HepG2 (cell line): ENCODE data around the gene NUCB1. TPM values are rescaled to one million over a fixed set of nuclear protein-coding genes. Genes with fewer than 3 reads are reported as not detected.

Experiments used
- ATAC-seq: fragments of 200-7000 bp; cut with Tn5 transposase; 3 replicates; pipeline ENCODE4 v1.9.1; 2020; ENCODE audit warnings: mild to moderate bottlenecking, moderate library complexity
- BruUV-seq: library from RNA; stranded (reverse); fragments of 400-500 nt; replicated peaks from 2 replicates; lab custom pipeline; 2021; lab: Mats Ljungman, UMichigan
- CTCF ChIA-PET: fragments of 300-600 bp; formaldehyde crosslinking; extraction: SDS; loops from one replicate; lab custom pipeline; 2021; ENCODE audit warnings: low total read pairs, inconsistent platforms, low intra/inter-chr PET ratio; lab: Yijun Ruan, JAX
- POLR2A ChIA-PET: fragments of 350-600 bp; sonication (Branson Sonifier 250); formaldehyde crosslinking; loops from one replicate; lab custom pipeline; 2020; ENCODE audit warnings: antibody characterized with exemption, inconsistent platforms; lab: Yijun Ruan, JAX
- DNase-seq: peaks from one replicate; pipeline ENCODE4 v3.0.0-alpha.2; 2015; ENCODE audit warnings: low spot score
- FAIRE-seq: peaks from 3 replicates; lab custom pipeline; 2011; peaks lifted over from hg19 to GRCh38; lab: Jason Lieb, UNC
- H2AFZ ChIP-seq: one replicate; pipeline ENCODE4 v1.6.1; 2011; ENCODE audit warnings: low read length, inconsistent platforms
- H3K27ac ChIP-seq: fragments of 300-600 bp; 3 replicates; pipeline ENCODE4 v1.8.0; 2011; ENCODE audit warnings: mixed run types, mild to moderate bottlenecking, mixed read lengths, low read length, inconsistent platforms; ENCODE audit not compliant: insufficient read depth; ENCODE audit errors: extremely low read length
- H3K27me3 ChIP-seq, 2 experiments: fragments of 200-600 bp in 1 of 2; 2 replicates in 1 of 2; 3 replicates in 1 of 2; pipeline versions ENCODE4 v1.6.0 to v1.8.0; 2011; ENCODE audit warnings: low read length in 2 of 2, mild to moderate bottlenecking in 2 of 2, moderate library complexity in 2 of 2, inconsistent platforms in 1 of 2; ENCODE audit not compliant: insufficient read depth in 2 of 2, control insufficient read depth in 1 of 2
- H3K36me3 ChIP-seq, 2 experiments: fragments of 200-600 bp in 1 of 2; replicated peaks in 1 of 2; 2 replicates in 1 of 2; 3 replicates in 1 of 2; pipeline versions ENCODE4 v1.5.1 to v1.8.0; 2011; ENCODE audit warnings: low read length in 2 of 2, inconsistent platforms in 1 of 2; ENCODE audit not compliant: insufficient read depth in 2 of 2, control insufficient read depth in 1 of 2
- H3K4me1 ChIP-seq: 2 replicates; pipeline ENCODE4 v1.5.1; 2012; ENCODE audit warnings: low read length, inconsistent platforms; ENCODE audit not compliant: insufficient read depth
- H3K4me2 ChIP-seq: 2 replicates; pipeline ENCODE4 v1.6.0; 2011; ENCODE audit warnings: low read depth, low read length, inconsistent platforms
- H3K4me3 ChIP-seq, 3 experiments: fragments of 200-600 bp in 1 of 3; sonication (generic), shearing (Covaris generic) in 1 of 3; replicated peaks in 1 of 3; 2 replicates each; pipeline ENCODE4 v1.5.1; 2011 to 2016; ENCODE audit warnings: low read length in 3 of 3, inconsistent platforms in 2 of 3, low read depth in 2 of 3, mild to moderate bottlenecking in 2 of 3, control low read depth in 1 of 3, mixed read lengths in 1 of 3; ENCODE audit not compliant: insufficient read depth in 1 of 3
- H3K79me2 ChIP-seq: one replicate; pipeline ENCODE4 v1.6.1; 2011; ENCODE audit warnings: low read length, inconsistent platforms; ENCODE audit not compliant: insufficient read depth
- H3K9ac ChIP-seq: 2 replicates; pipeline ENCODE4 v1.6.0; 2011; ENCODE audit warnings: mild to moderate bottlenecking, low read depth, low read length, inconsistent platforms; ENCODE audit not compliant: insufficient read depth
- H3K9me3 ChIP-seq: 2 replicates; pipeline ENCODE4 v1.5.1; 2012; ENCODE audit warnings: mild to moderate bottlenecking, low read length
- H4K20me1 ChIP-seq: 2 replicates; pipeline ENCODE4 v1.6.0; 2011; ENCODE audit warnings: inconsistent platforms, mild to moderate bottlenecking, low read length, moderate library complexity; ENCODE audit not compliant: insufficient read depth
- GABPB1 ChIP-seq: IDR thresholded peaks from 2 replicates; pipeline ENCODE4 v1.6.1; 2016; ENCODE audit warnings: mild to moderate bottlenecking, missing genetic modification reagents, moderate library complexity, missing compliant biosample characterization
- GFI1 ChIP-seq: sonication (generic); formaldehyde crosslinking; IDR thresholded peaks from 2 replicates; pipeline ENCODE4 v1.5.0; 2020; ENCODE audit warnings: missing genetic modification reagents, mild to moderate bottlenecking, borderline replicate concordance
- RBM39 ChIP-seq: fragments of 200-400 bp; formaldehyde crosslinking; IDR thresholded peaks from one replicate; pipeline ENCODE4 v1.6.1; 2018; ENCODE audit warnings: antibody characterized with exemption, mild to moderate bottlenecking, low read depth, low read length; ENCODE audit not compliant: poor library complexity, severe bottlenecking
- SP1 ChIP-seq, 2 experiments: fragments of 450-650 bp in 1 of 2; sonication (generic) in 1 of 2; formaldehyde crosslinking in 1 of 2; IDR thresholded peaks; 2 replicates each; pipeline versions ENCODE4 v1.4.0 to v1.6.1; 2016 to 2020; ENCODE audit warnings: missing genetic modification reagents in 1 of 2
- SUZ12 ChIP-seq: fragments of 150-350 bp; IDR thresholded peaks from 2 replicates; pipeline ENCODE4 v1.6.1; 2014; ENCODE audit warnings: low read depth, low read length
- ZMAT5 ChIP-seq: sonication (generic); formaldehyde crosslinking; IDR thresholded peaks from 2 replicates; pipeline ENCODE4 v1.5.0; 2020; ENCODE audit warnings: mild to moderate bottlenecking, low read depth, missing genetic modification reagents, borderline replicate concordance
- ZNF180 ChIP-seq: sonication (generic); formaldehyde crosslinking; IDR thresholded peaks from 2 replicates; pipeline ENCODE4 v1.4.0; 2020; ENCODE audit warnings: low read depth, missing genetic modification reagents, borderline replicate concordance
- ZNF468 ChIP-seq: sonication (generic); formaldehyde crosslinking; IDR thresholded peaks from 2 replicates; pipeline ENCODE4 v1.8.0; 2022; ENCODE audit warnings: mild to moderate bottlenecking, moderate library complexity, missing genetic modification reagents
- ZNF543 ChIP-seq: sonication (generic); formaldehyde crosslinking; IDR thresholded peaks from 2 replicates; pipeline ENCODE4 v1.4.0; 2020; ENCODE audit warnings: mild to moderate bottlenecking, missing genetic modification reagents
- WGBS: methylation state at CpG from one replicate; pipeline ENCODE4 v1.1.6; 2017; ENCODE audit warnings: low lambda C conversion rate; 5-methylcytosine and 5-hydroxymethylcytosine counted together
- in situ Hi-C: cut with HindIII; loops from 2 replicates; pipeline ENCODE4 v1.10.0; 2017; ENCODE audit warnings: low pct_unique_long_range_greater_than_20kb; ENCODE audit not compliant: extremely low pct_ligation_motif_present
- intact Hi-C: fragments of 100-400 bp; cut with micrococcal nuclease; formaldehyde crosslinking; loops from one replicate; pipeline ENCODE4 v1.10.0; 2022; ENCODE audit not compliant: unreplicated experiment
- polyA plus RNA-seq, 8 experiments: library from polyadenylated mRNA; depleted of rRNA in 3 of 8; stranded (reverse) in 7 of 8; unstranded in 1 of 8; fragments of >200 nt; fragmentation: Illumina TruSeq in 4 of 8; extraction: Trizol in 4 of 8; gene quantifications; 2 replicates each; pipeline versions ENCODE4 v1.2.1 to v1.2.3, GENCODE V29; 2011 to 2016; ENCODE audit warnings: low read depth in 4 of 8, missing spikeins in 1 of 8, mixed read lengths in 1 of 8; ENCODE audit not compliant: insufficient read depth in 1 of 8
- total RNA-seq, 5 experiments: library from RNA; depleted of rRNA; stranded (reverse); fragments of >200 nt; fragmentation: Illumina TruSeq; extraction: Trizol; gene quantifications; 2 replicates each; pipeline ENCODE4 v1.2.3, GENCODE V29; 2016; ENCODE audit warnings: low read depth in 1 of 5
- TF ChIP-seq, protein P1 (sequence below): sonication (generic); formaldehyde crosslinking; IDR thresholded peaks from 2 replicates; pipeline ENCODE4 v1.5.0; 2020; ENCODE audit warnings: missing genetic modification reagents
- TF ChIP-seq, protein P2 (sequence below): sonication (generic); formaldehyde crosslinking; IDR thresholded peaks from 2 replicates; pipeline ENCODE4 v1.4.0; 2020; ENCODE audit warnings: missing genetic modification reagents

Gene NUCB1
- total and polyA plus RNA-seq, 2 of the 13 experiments (the other 11 are each of a cell fraction or from before 2014, with no cell fraction given): 82.3 to 106 TPM

DNA sequence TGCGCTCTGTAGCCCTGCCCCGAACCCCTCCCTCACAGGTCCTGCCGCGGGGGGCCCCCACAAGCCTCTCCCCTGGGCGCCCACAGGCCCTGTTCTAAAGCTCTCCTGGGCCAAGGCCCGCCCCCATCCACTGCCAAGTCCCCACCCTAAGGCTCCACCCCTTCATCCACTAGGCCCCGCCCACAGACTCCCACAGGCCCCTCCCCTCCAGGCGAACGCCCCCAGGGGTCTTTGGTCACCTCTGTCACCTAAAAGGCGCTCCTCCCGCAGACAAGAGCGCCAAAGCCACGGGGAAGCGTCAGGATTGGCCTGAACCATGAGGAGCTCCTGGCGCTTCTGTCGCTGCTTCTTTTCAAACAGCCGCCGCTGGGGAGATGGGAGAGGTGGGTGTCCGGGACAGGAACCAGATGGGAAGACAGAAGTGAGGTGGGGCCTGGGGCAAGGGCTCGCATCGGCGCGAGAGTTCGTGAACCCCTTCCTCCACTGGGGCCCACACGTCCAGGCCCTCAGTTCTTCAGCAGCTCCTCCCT, 3.9 kb upstream of the NUCB1 start:
- no peak overlapping the region for H3K27ac ChIP-seq
- ChIA-PET POLR2A (interaction anchor here (0.9 to 1.2 kb wide), 3 partner anchors 24 to 68 kb away, joined by 3 to 4 read pairs (median 3); partner anchors contain the start of gene PPP1R15A), CTCF (no interaction called here)
- no TSS peak for BruUV-seq
- no peak for FAIRE-seq
- ATAC-seq: no peak
- no peaks in the 10 kb centered on the region for H4K20me1 ChIP-seq
- no peak overlapping the region for H2AFZ ChIP-seq
- H3K4me1 ChIP-seq: peaks cover 44% of the 10 kb centered on the region
- no peaks in the 10 kb centered on the region for H3K9me3 ChIP-seq
- no peaks in the 10 kb centered on the region for H3K36me3 ChIP-seq
- in situ Hi-C loops: no loop called here
- peak overlapping the region; percentile 68 for H3K4me2 ChIP-seq
- 47% methylated on average over 24 of the region's 25 CpGs for WGBS
- TF ChIP-seq ZNF543 (CRISPR knock-in tag) (no peak), ZNF468 (CRISPR knock-in tag) (no peak), GFI1 (CRISPR knock-in tag) (no peak), ZMAT5 (CRISPR knock-in tag) (no peak), RBM39 (no peak), SP1 (IDR thresholded peaks at IDR 0.05) (no peak), SP1 (CRISPR knock-in tag; IDR thresholded peaks at IDR 0.05) (0 out of 2 replicates have a peak, but pooled peaks have one; percentile 18), ZNF180 (CRISPR knock-in tag) (no peak), SUZ12 (no peak), GABPB1 (CRISPR knock-in tag) (0 out of 2 replicates have a peak, but pooled peaks have one; percentile 8)
- TF ChIP-seq, protein P1, sequence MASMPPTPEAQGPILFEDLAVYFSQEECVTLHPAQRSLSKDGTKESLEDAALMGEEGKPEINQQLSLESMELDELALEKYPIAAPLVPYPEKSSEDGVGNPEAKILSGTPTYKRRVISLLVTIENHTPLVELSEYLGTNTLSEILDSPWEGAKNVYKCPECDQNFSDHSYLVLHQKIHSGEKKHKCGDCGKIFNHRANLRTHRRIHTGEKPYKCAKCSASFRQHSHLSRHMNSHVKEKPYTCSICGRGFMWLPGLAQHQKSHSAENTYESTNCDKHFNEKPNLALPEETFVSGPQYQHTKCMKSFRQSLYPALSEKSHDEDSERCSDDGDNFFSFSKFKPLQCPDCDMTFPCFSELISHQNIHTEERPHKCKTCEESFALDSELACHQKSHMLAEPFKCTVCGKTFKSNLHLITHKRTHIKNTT: no peak
- TF ChIP-seq, protein P2, sequence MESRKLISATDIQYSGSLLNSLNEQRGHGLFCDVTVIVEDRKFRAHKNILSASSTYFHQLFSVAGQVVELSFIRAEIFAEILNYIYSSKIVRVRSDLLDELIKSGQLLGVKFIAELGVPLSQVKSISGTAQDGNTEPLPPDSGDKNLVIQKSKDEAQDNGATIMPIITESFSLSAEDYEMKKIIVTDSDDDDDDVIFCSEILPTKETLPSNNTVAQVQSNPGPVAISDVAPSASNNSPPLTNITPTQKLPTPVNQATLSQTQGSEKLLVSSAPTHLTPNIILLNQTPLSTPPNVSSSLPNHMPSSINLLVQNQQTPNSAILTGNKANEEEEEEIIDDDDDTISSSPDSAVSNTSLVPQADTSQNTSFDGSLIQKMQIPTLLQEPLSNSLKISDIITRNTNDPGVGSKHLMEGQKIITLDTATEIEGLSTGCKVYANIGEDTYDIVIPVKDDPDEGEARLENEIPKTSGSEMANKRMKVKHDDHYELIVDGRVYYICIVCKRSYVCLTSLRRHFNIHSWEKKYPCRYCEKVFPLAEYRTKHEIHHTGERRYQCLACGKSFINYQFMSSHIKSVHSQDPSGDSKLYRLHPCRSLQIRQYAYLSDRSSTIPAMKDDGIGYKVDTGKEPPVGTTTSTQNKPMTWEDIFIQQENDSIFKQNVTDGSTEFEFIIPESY (CRISPR knock-in tag): peak; percentile 79; the same call in 1 of the 2 replicates
- no peaks in the 10 kb centered on the region; a peak in 1 of 5 replicates for H3K27me3 ChIP-seq
- H3K9ac ChIP-seq: peak overlapping the region; percentile 32; the same call in 1 of the 2 replicates
- intact Hi-C loops: no loop called here
- peak overlapping the region in 1 of 3 experiments; percentile 31; a peak in 1 of 6 replicates for H3K4me3 ChIP-seq
- DNase-seq: no peak
- peaks cover 8% of the 10 kb centered on the region for H3K79me2 ChIP-seq
